Central memory CD8-positive, alpha-beta T cell (primary cell): ENCODE measurements around the gene FAR2.

Experiments used
- ATAC-seq: fragments of 150-1000 bp; cut with Tn5 transposase; replicated peaks from 2 replicates; pipeline ENCODE4 v1.10.0; 2022; ENCODE audit warnings: mild to moderate bottlenecking, moderate FRiP score, moderate number of reproducible peaks; ENCODE audit not compliant: poor library complexity, severe bottlenecking; ENCODE audit errors: extremely low read depth
- DNase-seq, 2 donors: peaks; one replicate each; pipeline ENCODE4 v3.0.0; 2021; ENCODE audit warnings: low spot score in 2 of 2
- H3K27ac Mint-ChIP-seq: one replicate; pipeline ENCODE4 v1.8.0; 2022; ENCODE audit warnings: low read depth, mild to moderate bottlenecking, moderate library complexity, mixed read lengths
- H3K27me3 Mint-ChIP-seq: one replicate; pipeline ENCODE4 v1.8.0; 2022; ENCODE audit warnings: mixed read lengths
- H3K36me3 Mint-ChIP-seq: one replicate; pipeline ENCODE4 v1.8.0; 2022; ENCODE audit warnings: mild to moderate bottlenecking, moderate library complexity, mixed read lengths; ENCODE audit not compliant: insufficient read depth
- H3K4me1 Mint-ChIP-seq: one replicate; pipeline ENCODE4 v1.8.0; 2022; ENCODE audit warnings: mixed read lengths
- H3K4me3 Mint-ChIP-seq: one replicate; pipeline ENCODE4 v1.8.0; 2022; ENCODE audit warnings: mild to moderate bottlenecking, moderate library complexity, mixed read lengths
- H3K9me3 Mint-ChIP-seq: one replicate; pipeline ENCODE4 v1.8.0; 2022; ENCODE audit warnings: mixed read lengths

The FAR2 gene

GRCh38 chr12:29232086-29232485 lies 83.0 kb downstream of the FAR2 start:
- H3K4me3 Mint-ChIP-seq: no peak overlapping the region
- H3K36me3 Mint-ChIP-seq: no peaks in the 10 kb centered on the region
- no peaks in the 10 kb centered on the region for H3K9me3 Mint-ChIP-seq
- no peak overlapping the region for H3K27ac Mint-ChIP-seq
- H3K27me3 Mint-ChIP-seq: no peaks in the 10 kb centered on the region
- ATAC-seq (no peak), DNase-seq (no peak)
- no peaks in the 10 kb centered on the region for H3K4me1 Mint-ChIP-seq

- Mint-ChIP-seq H3K9me3 (no peaks in the 10 kb centered on the region), H3K27ac (no peak overlapping the region), H3K27me3 (no peaks in the 10 kb centered on the region), H3K4me3 (no peak overlapping the region), H3K4me1 (no peaks in the 10 kb centered on the region), H3K36me3 (no peaks in the 10 kb centered on the region)
- DNase-seq (no peak), ATAC-seq (no peak)
Measured at GRCh38 chr12:29234552-29234951, 85.5 kb downstream of the FAR2 start.

GRCh38 chr12:29234965-29235626 lies 86.0 kb downstream of the FAR2 start:
- Mint-ChIP-seq H3K9me3 (no peaks in the 10 kb centered on the region), H3K4me3 (no peak overlapping the region), H3K27ac (no peak overlapping the region), H3K27me3 (no peaks in the 10 kb centered on the region), H3K36me3 (no peaks in the 10 kb centered on the region), H3K4me1 (no peaks in the 10 kb centered on the region)
- ATAC-seq (no peak), DNase-seq (no peak)

- Mint-ChIP-seq H3K27ac (no peak overlapping the region), H3K4me1 (peaks cover 12% of the 10 kb centered on the region), H3K9me3 (no peaks in the 10 kb centered on the region), H3K4me3 (no peak overlapping the region), H3K27me3 (no peaks in the 10 kb centered on the region), H3K36me3 (no peaks in the 10 kb centered on the region)
- ATAC-seq (no peak), DNase-seq (no peak)
Measured at GRCh38 chr12:29238822-29239291, 89.8 kb downstream of the FAR2 start.

- no peaks in the 10 kb centered on the region for H3K36me3 Mint-ChIP-seq
- no peaks in the 10 kb centered on the region for H3K27me3 Mint-ChIP-seq
- peaks cover 12% of the 10 kb centered on the region for H3K4me1 Mint-ChIP-seq
- H3K27ac Mint-ChIP-seq: no peak overlapping the region
- ATAC-seq (no peak), DNase-seq (no peak)
- H3K4me3 Mint-ChIP-seq: no peak overlapping the region
- H3K9me3 Mint-ChIP-seq: no peaks in the 10 kb centered on the region
Measured at GRCh38 chr12:29239336-29239735, 90.3 kb downstream of the FAR2 start.

GRCh38 chr12:29240441-29240840 lies 91.4 kb downstream of the FAR2 start:
- ATAC-seq (no peak), DNase-seq (no peak)
- Mint-ChIP-seq H3K27ac (no peak overlapping the region), H3K4me1 (peaks cover 12% of the 10 kb centered on the region), H3K4me3 (no peak overlapping the region), H3K36me3 (no peaks in the 10 kb centered on the region), H3K27me3 (no peaks in the 10 kb centered on the region), H3K9me3 (no peaks in the 10 kb centered on the region)

- peaks cover 12% of the 10 kb centered on the region for H3K4me1 Mint-ChIP-seq
- no peaks in the 10 kb centered on the region for H3K36me3 Mint-ChIP-seq
- no peaks in the 10 kb centered on the region for H3K9me3 Mint-ChIP-seq
- no peak overlapping the region for H3K4me3 Mint-ChIP-seq
- no peak for ATAC-seq
- H3K27me3 Mint-ChIP-seq: no peaks in the 10 kb centered on the region
- no peak for DNase-seq
- peak overlapping the region; percentile 5 for H3K27ac Mint-ChIP-seq
Measured at GRCh38 chr12:29241821-29242591, 92.9 kb downstream of the FAR2 start.

GRCh38 chr12:29242921-29243431 lies 93.9 kb downstream of the FAR2 start:
- Mint-ChIP-seq H3K9me3 (no peaks in the 10 kb centered on the region), H3K4me3 (no peak overlapping the region)
- ATAC-seq: no peak

GRCh38 chr12:29244159-29244765 lies 95.2 kb downstream of the FAR2 start:
- no peaks in the 10 kb centered on the region for H3K9me3 Mint-ChIP-seq
- peaks cover 12% of the 10 kb centered on the region for H3K4me1 Mint-ChIP-seq
- no peak overlapping the region for H3K27ac Mint-ChIP-seq
- H3K36me3 Mint-ChIP-seq: no peaks in the 10 kb centered on the region
- no peak overlapping the region for H3K4me3 Mint-ChIP-seq
- DNase-seq (no peak), ATAC-seq (no peak)
- H3K27me3 Mint-ChIP-seq: no peaks in the 10 kb centered on the region

More at GRCh38 chr12:29242921-29243431, 93.9 kb downstream of the FAR2 start:
- no peak for DNase-seq
- H3K36me3 Mint-ChIP-seq: no peaks in the 10 kb centered on the region
- no peaks in the 10 kb centered on the region for H3K27me3 Mint-ChIP-seq
- no peak overlapping the region for H3K27ac Mint-ChIP-seq
- peaks cover 12% of the 10 kb centered on the region for H3K4me1 Mint-ChIP-seq

- Mint-ChIP-seq H3K4me3 (no peak overlapping the region), H3K27ac (no peak overlapping the region), H3K9me3 (no peaks in the 10 kb centered on the region), H3K4me1 (peaks cover 12% of the 10 kb centered on the region), H3K27me3 (no peaks in the 10 kb centered on the region), H3K36me3 (no peaks in the 10 kb centered on the region)
- DNase-seq: no peak
- no peak for ATAC-seq
Measured at GRCh38 chr12:29245246-29245645, 96.2 kb downstream of the FAR2 start.

- DNase-seq: no peak
- Mint-ChIP-seq H3K27ac (no peak overlapping the region), H3K36me3 (no peaks in the 10 kb centered on the region), H3K9me3 (no peaks in the 10 kb centered on the region), H3K4me1 (no peaks in the 10 kb centered on the region), H3K4me3 (no peak overlapping the region), H3K27me3 (no peaks in the 10 kb centered on the region)
- ATAC-seq: no peak
Measured at GRCh38 chr12:29249930-29250329, 100.9 kb downstream of the FAR2 start.

GRCh38 chr12:29253906-29254625 lies 105.0 kb downstream of the FAR2 start:
- Mint-ChIP-seq H3K27ac (no peak overlapping the region), H3K9me3 (no peaks in the 10 kb centered on the region), H3K4me1 (no peaks in the 10 kb centered on the region), H3K36me3 (no peaks in the 10 kb centered on the region), H3K27me3 (no peaks in the 10 kb centered on the region), H3K4me3 (no peak overlapping the region)
- DNase-seq (no peak), ATAC-seq (no peak)
